Lung (tissue), 12 donors: ENCODE measurements around the gene HOXB7. TPM values are rescaled to one million over a fixed set of nuclear protein-coding genes. Genes with fewer than 3 reads are reported as not detected.

Source experiments
- ATAC-seq: fragments of 200-7000 bp; cut with Tn5 transposase; one replicate; pipeline ENCODE4 v1.9.1; 2020; ENCODE audit warnings: moderate number of reproducible peaks; ENCODE audit not compliant: insufficient read depth, low FRiP score
- DNase-seq, 3 donors: peaks; one replicate each; pipeline ENCODE4 v3.0.0-alpha.2; 2013 to 2017
- H3K27ac ChIP-seq, 2 donors: one replicate each; pipeline ENCODE4 v1.5.1; 2013; ENCODE audit warnings: mild to moderate bottlenecking in 2 of 2, moderate library complexity in 2 of 2, control low read depth in 1 of 2, inconsistent platforms in 1 of 2, low read depth in 1 of 2, low read length in 1 of 2
- H3K27me3 ChIP-seq, 3 donors: one replicate each; pipeline ENCODE4 v1.5.1; 2013; ENCODE audit warnings: low read length in 2 of 3; ENCODE audit not compliant: control insufficient read depth in 3 of 3, insufficient read depth in 3 of 3
- H3K36me3 ChIP-seq, 4 donors: one replicate each; pipeline ENCODE4 v1.5.1; 2013; ENCODE audit warnings: low read length in 4 of 4, mild to moderate bottlenecking in 1 of 4, moderate library complexity in 1 of 4; ENCODE audit not compliant: control insufficient read depth in 4 of 4, insufficient read depth in 4 of 4
- H3K4me1 ChIP-seq, 5 donors: one replicate each; pipeline ENCODE4 v1.5.1; 2013; ENCODE audit warnings: low read length in 5 of 5, mild to moderate bottlenecking in 2 of 5, moderate library complexity in 1 of 5; ENCODE audit not compliant: control insufficient read depth in 5 of 5, insufficient read depth in 5 of 5
- H3K4me3 ChIP-seq: one replicate; pipeline ENCODE4 v1.5.1; 2013; ENCODE audit warnings: mild to moderate bottlenecking, control low read depth, moderate library complexity
- H3K9ac ChIP-seq, 2 donors: one replicate each; pipeline ENCODE4 v1.5.1; 2013; ENCODE audit warnings: low read length in 2 of 2, control low read depth in 1 of 2; ENCODE audit not compliant: insufficient read depth in 1 of 2
- H3K9me3 ChIP-seq, 4 donors: one replicate each; pipeline ENCODE4 v1.5.1; 2013; ENCODE audit warnings: low read length in 3 of 4, mild to moderate bottlenecking in 1 of 4, moderate library complexity in 1 of 4; ENCODE audit not compliant: control insufficient read depth in 4 of 4, insufficient read depth in 3 of 4
- WGBS, 2 donors: extraction: QIAGEN DNeasy Blood & Tissue Kit; methylation state at CpG; one replicate each; pipeline ENCODE4 v1.1.7; 2013; 5-methylcytosine and 5-hydroxymethylcytosine counted together
- polyA plus RNA-seq, 2 donors: library from polyadenylated mRNA; stranded (reverse); fragments of 200-250 nt; gene quantifications; one replicate each; pipeline ENCODE4 v1.2.1, GENCODE V29; 2013
- total RNA-seq, 2 donors: library from RNA; depleted of rRNA in 1 of 2; stranded (reverse); fragments of >200 nt in 1 of 2; gene quantifications; one replicate each; pipeline ENCODE4 v1.2.1, GENCODE V29; 2014 to 2021
- TF ChIP-seq, protein P1 (sequence below): IDR thresholded peaks from 2 replicates; pipeline ENCODE4 v1.5.1; 2012; ENCODE audit warnings: mild to moderate bottlenecking; ENCODE audit errors: control extremely low read depth, extremely low read depth
- donor health status: control.
- donor health status: control.
- donor health status: Bipolar disorder and iron deficiency.
- donor health status: healthy.
- donor health status: DM: yes; HTN: yes; CAD: no.

HOXB7 gene
- total and polyA plus RNA-seq, 4 donors: 0.43 to 3.3 (median 2.3) TPM

DNA sequence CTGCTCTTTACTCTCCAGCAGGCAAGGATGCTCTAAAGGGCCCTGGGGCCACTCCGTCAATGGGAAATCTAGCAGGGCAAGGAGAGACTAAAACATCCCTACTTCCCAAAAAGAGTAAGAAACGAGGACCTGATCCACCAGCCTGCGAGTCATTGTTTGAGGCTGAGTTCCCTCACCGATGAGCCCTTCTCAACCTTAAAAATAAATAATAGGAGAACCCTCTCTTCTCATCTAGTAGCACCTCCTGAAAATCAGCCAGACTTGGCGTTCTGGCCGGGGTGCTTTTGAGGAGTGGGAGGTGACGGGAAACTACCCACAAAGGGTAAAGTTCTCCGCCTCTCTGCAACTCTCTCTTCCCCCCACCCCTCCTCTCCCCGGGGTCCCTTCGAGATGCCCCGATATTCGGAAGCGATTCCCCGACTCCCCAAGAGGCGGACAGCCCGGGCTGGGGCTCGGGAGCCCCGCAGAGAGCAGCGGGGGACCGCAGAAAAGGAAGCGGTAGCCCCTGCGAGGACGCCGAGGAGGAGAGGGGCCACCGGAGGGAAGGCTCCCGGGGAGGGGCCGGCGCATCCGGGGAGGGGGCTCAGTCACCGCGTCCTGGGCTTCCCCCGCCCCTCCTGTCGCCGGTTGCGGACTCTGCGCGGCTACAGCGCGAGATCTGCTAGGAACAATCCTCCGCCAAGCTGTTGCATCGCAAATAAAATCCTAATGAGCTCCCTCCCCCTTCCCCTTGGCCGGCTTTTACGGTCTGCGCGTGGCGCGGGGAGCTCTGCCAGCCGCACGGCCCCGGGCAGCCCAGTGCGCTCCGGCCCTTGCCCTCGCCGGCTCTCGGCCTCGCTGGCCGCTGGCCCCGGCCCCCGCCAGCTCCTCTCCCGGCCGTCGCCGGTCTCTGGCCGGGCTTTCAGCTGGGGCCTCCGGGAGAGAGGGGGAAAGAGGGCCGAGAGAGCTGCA, 14.0 kb upstream of the HOXB7 start:
- ATAC-seq: peak; percentile 4
- Histone ChIP-seq H3K9me3 (peaks cover 0 to 7% (median 0%) of the 10 kb centered on the region in 4 donors), H3K4me3 (no peak overlapping the region), H3K27ac (no peak overlapping the region), H3K9ac (no peak overlapping the region), H3K27me3 (peaks cover 23 to 91% (median 85%) of the 10 kb centered on the region in 3 donors), H3K4me1 (peaks cover 0 to 14% (median 12%) of the 10 kb centered on the region in 5 donors), H3K36me3 (no peaks in the 10 kb centered on the region)
- WGBS, 2 donors: 2 to 3% methylated on average over 58 to 66 of the region's 66 CpGs
- TF ChIP-seq, protein P1, sequence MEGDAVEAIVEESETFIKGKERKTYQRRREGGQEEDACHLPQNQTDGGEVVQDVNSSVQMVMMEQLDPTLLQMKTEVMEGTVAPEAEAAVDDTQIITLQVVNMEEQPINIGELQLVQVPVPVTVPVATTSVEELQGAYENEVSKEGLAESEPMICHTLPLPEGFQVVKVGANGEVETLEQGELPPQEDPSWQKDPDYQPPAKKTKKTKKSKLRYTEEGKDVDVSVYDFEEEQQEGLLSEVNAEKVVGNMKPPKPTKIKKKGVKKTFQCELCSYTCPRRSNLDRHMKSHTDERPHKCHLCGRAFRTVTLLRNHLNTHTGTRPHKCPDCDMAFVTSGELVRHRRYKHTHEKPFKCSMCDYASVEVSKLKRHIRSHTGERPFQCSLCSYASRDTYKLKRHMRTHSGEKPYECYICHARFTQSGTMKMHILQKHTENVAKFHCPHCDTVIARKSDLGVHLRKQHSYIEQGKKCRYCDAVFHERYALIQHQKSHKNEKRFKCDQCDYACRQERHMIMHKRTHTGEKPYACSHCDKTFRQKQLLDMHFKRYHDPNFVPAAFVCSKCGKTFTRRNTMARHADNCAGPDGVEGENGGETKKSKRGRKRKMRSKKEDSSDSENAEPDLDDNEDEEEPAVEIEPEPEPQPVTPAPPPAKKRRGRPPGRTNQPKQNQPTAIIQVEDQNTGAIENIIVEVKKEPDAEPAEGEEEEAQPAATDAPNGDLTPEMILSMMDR: no peak
- DNase-seq: peak; percentile 60 to 73 (median 66)

DNA sequence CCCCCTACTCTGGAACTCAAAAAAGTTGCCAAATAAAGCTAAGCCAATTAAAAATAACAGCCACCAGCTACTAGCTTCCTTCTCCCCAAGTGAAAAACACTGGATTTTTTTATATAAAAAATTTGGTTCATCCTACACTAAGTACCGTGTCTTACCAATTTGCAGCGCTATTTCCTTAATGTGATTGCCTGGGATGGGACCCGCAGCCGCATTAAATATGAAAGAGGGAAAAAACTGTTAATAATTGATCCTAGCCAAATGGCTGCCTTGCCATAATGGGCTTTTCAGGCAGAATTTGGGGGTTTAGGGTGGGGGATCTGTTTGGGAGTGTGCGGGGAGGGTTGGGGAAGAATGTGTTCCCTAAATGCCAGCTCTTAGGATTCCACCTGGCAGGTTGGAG, 13.3 kb upstream of the HOXB7 start:
- Histone ChIP-seq H3K4me3 (no peak overlapping the region), H3K27me3 (peaks cover 19 to 91% (median 82%) of the 10 kb centered on the region in 3 donors), H3K36me3 (no peaks in the 10 kb centered on the region), H3K27ac (no peak overlapping the region), H3K4me1 (peaks cover 0 to 21% (median 12%) of the 10 kb centered on the region in 5 donors), H3K9ac (no peak overlapping the region), H3K9me3 (peaks cover 0 to 8% (median 0%) of the 10 kb centered on the region in 4 donors)
- DNase-seq: no peak
- 35 to 55% methylated on average over 5 of the region's 5 CpGs for WGBS, 2 donors
- no peak for ATAC-seq
- TF ChIP-seq, protein P1: no peak

DNA sequence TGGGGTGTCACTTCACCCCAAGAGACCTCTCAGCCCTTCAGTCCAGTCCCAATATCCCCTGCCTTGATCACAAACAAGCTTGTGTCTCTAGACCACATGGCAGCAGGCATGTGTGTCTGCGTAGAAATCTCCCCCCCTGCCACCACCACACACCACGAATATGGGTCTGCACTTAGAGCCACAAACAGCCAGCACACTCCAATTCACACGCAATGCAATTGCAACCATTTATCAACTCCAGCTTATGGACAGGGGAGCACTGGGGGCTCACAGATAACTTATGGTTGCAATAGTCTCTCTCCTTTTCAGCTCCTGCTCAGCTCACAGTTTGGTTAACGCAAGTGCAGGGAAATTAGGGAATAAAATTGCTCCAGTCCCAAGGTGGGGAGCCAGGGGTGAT, 12.8 kb upstream of the HOXB7 start:
- H3K9me3 ChIP-seq: peaks cover 0 to 8% (median 0%) of the 10 kb centered on the region in 4 donors
- TF ChIP-seq, protein P1: no peak
- H3K27me3 ChIP-seq: peaks cover 17 to 91% (median 82%) of the 10 kb centered on the region in 3 donors
- H3K27ac ChIP-seq: no peak overlapping the region
- no peak for ATAC-seq
- no peaks in the 10 kb centered on the region for H3K36me3 ChIP-seq
- whole genome bisulfite sequencing, 2 donors: 27 to 67% methylated on average over 4 of the region's 4 CpGs
- DNase-seq: no peak
- peaks cover 0 to 26% (median 12%) of the 10 kb centered on the region in 5 donors for H3K4me1 ChIP-seq
- no peak overlapping the region for H3K4me3 ChIP-seq
- no peak overlapping the region for H3K9ac ChIP-seq
